Measurements from ENCODE around the gene RCBTB1. TPM values are rescaled to one million over a fixed set of nuclear protein-coding genes. Genes with fewer than 3 reads are reported as not detected.
"Not testable (repeated sequence)": the region's sequence is repeated elsewhere in the genome, so short reads cannot be mapped to it uniquely, and the experiment has no call there.

Gene RCBTB1
- total RNA-seq, 1 experiment from 2014 or later = 0.91 TPM

GRCh38 chr13:49533591-49534269 is 51.6 kb downstream of the RCBTB1 start:
- DNase-seq (ENCODE audit: low read depth) = no peak
- in situ Hi-C loops (cut with HindIII; ENCODE audit: low pct_unique_long_range_greater_than_20kb, low sequenced_read_pairs) = no loop called here

- no peak for DNase-seq (ENCODE audit: low read depth)
Measured at GRCh38 chr13:49533011-49533410, 52.3 kb downstream of the RCBTB1 start.

GRCh38 chr13:49532593-49532992 is 52.8 kb downstream of the RCBTB1 start:
- in situ Hi-C loops (cut with HindIII; ENCODE audit: low pct_unique_long_range_greater_than_20kb, low sequenced_read_pairs) = no loop called here
- peak; percentile 23 for DNase-seq (ENCODE audit: low read depth)

More at GRCh38 chr13:49533011-49533410, 52.3 kb downstream of the RCBTB1 start:
- in situ Hi-C loops (cut with HindIII; ENCODE audit: low pct_unique_long_range_greater_than_20kb, low sequenced_read_pairs) = no loop called here

GRCh38 chr13:49530457-49530856 is 54.9 kb downstream of the RCBTB1 start:
- DNase-seq (ENCODE audit: low read depth) = no peak
- in situ Hi-C loops (cut with HindIII; ENCODE audit: low pct_unique_long_range_greater_than_20kb, low sequenced_read_pairs) = no loop called here

- DNase-seq (ENCODE audit: low read depth) = no peak
- in situ Hi-C loops (cut with HindIII; ENCODE audit: low pct_unique_long_range_greater_than_20kb, low sequenced_read_pairs) = no loop called here
Measured at GRCh38 chr13:49528161-49528560, 57.2 kb downstream of the RCBTB1 start.

GRCh38 chr13:49527123-49527522 is 58.2 kb downstream of the RCBTB1 start:
- DNase-seq (ENCODE audit: low read depth) = no peak
- in situ Hi-C loops (cut with HindIII; ENCODE audit: low pct_unique_long_range_greater_than_20kb, low sequenced_read_pairs) = no loop called here

- in situ Hi-C loops (cut with HindIII; ENCODE audit: low pct_unique_long_range_greater_than_20kb, low sequenced_read_pairs) = no loop called here
- no peak for DNase-seq (ENCODE audit: low read depth)
Measured at GRCh38 chr13:49524740-49525501, 60.4 kb downstream of the RCBTB1 start.

GRCh38 chr13:49521224-49521623 is 64.1 kb downstream of the RCBTB1 start:
- no peak for DNase-seq (ENCODE audit: low read depth)
- in situ Hi-C loops (cut with HindIII; ENCODE audit: low pct_unique_long_range_greater_than_20kb, low sequenced_read_pairs) = no loop called here

GRCh38 chr13:49517461-49517860 is 67.9 kb downstream of the RCBTB1 start:
- in situ Hi-C loops (cut with HindIII; ENCODE audit: low pct_unique_long_range_greater_than_20kb, low sequenced_read_pairs) = no loop called here
- no peak for DNase-seq (ENCODE audit: low read depth)

- in situ Hi-C loops (cut with HindIII; ENCODE audit: low pct_unique_long_range_greater_than_20kb, low sequenced_read_pairs) = no loop called here
- no peak for DNase-seq (ENCODE audit: low read depth)
Measured at GRCh38 chr13:49516467-49516866, 68.9 kb downstream of the RCBTB1 start.

- DNase-seq (ENCODE audit: low read depth) = no peak
Measured at GRCh38 chr13:49512578-49512977, 72.8 kb downstream of the RCBTB1 start.

GRCh38 chr13:49503951-49504350 is 81.4 kb downstream of the RCBTB1 start:
- in situ Hi-C loops (cut with HindIII; ENCODE audit: low pct_unique_long_range_greater_than_20kb, low sequenced_read_pairs) = no loop called here
- no peak for DNase-seq (ENCODE audit: low read depth)

More at GRCh38 chr13:49512578-49512977, 72.8 kb downstream of the RCBTB1 start:
- in situ Hi-C loops (cut with HindIII; ENCODE audit: low pct_unique_long_range_greater_than_20kb, low sequenced_read_pairs) = no loop called here

GRCh38 chr13:49502954-49503353 is 82.4 kb downstream of the RCBTB1 start:
- no peak for DNase-seq (ENCODE audit: low read depth)
- in situ Hi-C loops (cut with HindIII; ENCODE audit: low pct_unique_long_range_greater_than_20kb, low sequenced_read_pairs) = no loop called here

- in situ Hi-C loops (cut with HindIII; ENCODE audit: low pct_unique_long_range_greater_than_20kb, low sequenced_read_pairs) = no loop called here
- DNase-seq (ENCODE audit: low read depth) = no peak
Measured at GRCh38 chr13:49499889-49500660, 85.3 kb downstream of the RCBTB1 start.

- DNase-seq (ENCODE audit: low read depth) = no peak
- in situ Hi-C loops (cut with HindIII; ENCODE audit: low pct_unique_long_range_greater_than_20kb, low sequenced_read_pairs) = no loop called here
Measured at GRCh38 chr13:49498206-49498605, 87.2 kb downstream of the RCBTB1 start.

GRCh38 chr13:49497272-49497671 is 88.1 kb downstream of the RCBTB1 start:
- in situ Hi-C loops (cut with HindIII; ENCODE audit: low pct_unique_long_range_greater_than_20kb, low sequenced_read_pairs) = no loop called here
- DNase-seq (ENCODE audit: low read depth) = no peak

GRCh38 chr13:49496837-49497236 is 88.5 kb downstream of the RCBTB1 start:
- in situ Hi-C loops (cut with HindIII; ENCODE audit: low pct_unique_long_range_greater_than_20kb, low sequenced_read_pairs); DNase-seq (ENCODE audit: low read depth): not testable (repeated sequence)

GRCh38 chr13:49495783-49496762 is 89.3 kb downstream of the RCBTB1 start, which contains the start of gene PHF11:
PHF11 (plus strand) TSS chr13:49495953; CDS start chr13:49496002, 49 bp downstream.
- in situ Hi-C loops (cut with HindIII; ENCODE audit: low pct_unique_long_range_greater_than_20kb, low sequenced_read_pairs) = no loop called here
- peak; percentile 57 for DNase-seq (ENCODE audit: low read depth)

All from Caki2 (cell line).